ENCODE measurements around the gene OTUD6A. TPM values are rescaled to one million over a fixed set of nuclear protein-coding genes. Genes with fewer than 3 reads are reported as not detected.
"Not testable (repeated sequence)": the region's sequence is repeated elsewhere in the genome, so short reads cannot be mapped to it uniquely, and the experiment has no call there.

OTUD6A gene
- total RNA-seq, 1 donor from 2014 or later, result not detected

DNA sequence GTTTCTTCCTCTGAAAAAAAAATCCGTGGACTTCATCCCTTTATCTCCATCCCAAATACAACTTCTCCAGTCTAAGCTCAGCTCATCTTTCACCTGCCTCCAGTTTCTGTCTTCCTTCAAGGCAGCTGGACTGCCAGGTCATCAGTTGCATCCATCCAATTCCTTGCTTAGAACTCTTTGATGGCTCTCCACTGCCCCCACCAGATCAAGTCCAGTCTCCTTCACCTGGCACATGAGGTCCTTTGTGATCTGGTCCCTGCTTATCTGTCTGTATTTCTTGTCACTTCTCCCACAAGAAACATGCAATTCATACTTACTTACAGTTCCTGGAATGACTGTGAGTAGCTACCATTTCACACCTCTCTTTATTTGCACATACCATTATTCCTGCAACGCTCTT is 33.8 kb downstream of the OTUD6A start:
- H3K9me3 ChIP-seq, result no peaks in the 10 kb centered on the region
- H3K36me3 ChIP-seq, result no peaks in the 10 kb centered on the region
- DNase-seq (no peak), ATAC-seq (peak in 1 of 2 donors; percentile 33)
- no peaks in the 10 kb centered on the region for H3K27me3 ChIP-seq (ENCODE audit: low read depth)
- H3K4me3 ChIP-seq, result no peak overlapping the region
- no peak for TF ChIP-seq CTCF (IDR thresholded peaks at IDR 0.05)
- intact Hi-C loops (cut with DNase I), result no loop called here
- H3K27ac ChIP-seq, result no peak overlapping the region
- H3K4me1 ChIP-seq, result no peaks in the 10 kb centered on the region

- Histone ChIP-seq H3K4me1 (no peaks in the 10 kb centered on the region), H3K4me3 (no peak overlapping the region), H3K9me3 (no peaks in the 10 kb centered on the region), H3K27me3 (ENCODE audit: low read depth) (no peaks in the 10 kb centered on the region), H3K36me3 (no peaks in the 10 kb centered on the region), H3K27ac (no peak overlapping the region)
- no peak for TF ChIP-seq CTCF (IDR thresholded peaks at IDR 0.05)
- no peak for ATAC-seq
- intact Hi-C loops (cut with DNase I), result no loop called here
- no peak for DNase-seq
These were observed 43.0 kb downstream of the OTUD6A start for GRCh38 chrX:70105229-70105628.

GRCh38 chrX:70111436-70112026 is 49.3 kb downstream of the OTUD6A start:
- H3K9me3 ChIP-seq; H3K36me3 ChIP-seq; ATAC-seq; H3K27ac ChIP-seq; H3K4me3 ChIP-seq; H3K4me1 ChIP-seq; intact Hi-C loops (cut with DNase I); H3K27me3 ChIP-seq (ENCODE audit: low read depth); DNase-seq: not testable (repeated sequence)

Small RNAs within 50 kb of the gene (microRNA-seq; reads per million reads assigned to microRNA genes)
- 4.5 reads per million for gene MIR676 (ENCODE audit: borderline number of aligned reads)

Other genes starting within 250 kb of the OTUD6A start
- 1.0 TPM for gene AWAT2, start 12.5 kb upstream of the OTUD6A start, total RNA-seq
- gene IGBP1, start 71.0 kb downstream of the OTUD6A start, total RNA-seq, result 60.1 TPM
- not detected for gene DGAT2L6, start 115.0 kb downstream of the OTUD6A start, total RNA-seq
- gene AWAT1, start 172.2 kb downstream of the OTUD6A start, total RNA-seq, result not detected
- 0.38 TPM for gene P2RY4, start 197.7 kb downstream of the OTUD6A start, total RNA-seq
- gene ARR3, start 205.9 kb downstream of the OTUD6A start, total RNA-seq, result not detected
- gene RAB41, start 219.7 kb downstream of the OTUD6A start, total RNA-seq, result not detected
- gene PDZD11, start 227.5 kb downstream of the OTUD6A start, total RNA-seq, result 23.0 TPM
- gene KIF4A, start 227.6 kb downstream of the OTUD6A start, total RNA-seq, result 0.86 TPM